ENCODE results near the gene CACNA1C.

The CACNA1C gene

GRCh38 chr12:2629051-2629450 lies 576.3 kb downstream of the CACNA1C start:
- no peak overlapping the region for H3K4me3 ChIP-seq (replicated peaks in 1 of 2; ENCODE audit: low read depth in 2 of 2, low read length in 2 of 2)
- no peak for DNase-seq (ENCODE audit: low read depth in 2 of 2)
- TF ChIP-seq, protein P1, sequence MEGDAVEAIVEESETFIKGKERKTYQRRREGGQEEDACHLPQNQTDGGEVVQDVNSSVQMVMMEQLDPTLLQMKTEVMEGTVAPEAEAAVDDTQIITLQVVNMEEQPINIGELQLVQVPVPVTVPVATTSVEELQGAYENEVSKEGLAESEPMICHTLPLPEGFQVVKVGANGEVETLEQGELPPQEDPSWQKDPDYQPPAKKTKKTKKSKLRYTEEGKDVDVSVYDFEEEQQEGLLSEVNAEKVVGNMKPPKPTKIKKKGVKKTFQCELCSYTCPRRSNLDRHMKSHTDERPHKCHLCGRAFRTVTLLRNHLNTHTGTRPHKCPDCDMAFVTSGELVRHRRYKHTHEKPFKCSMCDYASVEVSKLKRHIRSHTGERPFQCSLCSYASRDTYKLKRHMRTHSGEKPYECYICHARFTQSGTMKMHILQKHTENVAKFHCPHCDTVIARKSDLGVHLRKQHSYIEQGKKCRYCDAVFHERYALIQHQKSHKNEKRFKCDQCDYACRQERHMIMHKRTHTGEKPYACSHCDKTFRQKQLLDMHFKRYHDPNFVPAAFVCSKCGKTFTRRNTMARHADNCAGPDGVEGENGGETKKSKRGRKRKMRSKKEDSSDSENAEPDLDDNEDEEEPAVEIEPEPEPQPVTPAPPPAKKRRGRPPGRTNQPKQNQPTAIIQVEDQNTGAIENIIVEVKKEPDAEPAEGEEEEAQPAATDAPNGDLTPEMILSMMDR (IDR thresholded peaks at IDR 0.05; ENCODE audit: low read depth, low read length), result no peak

DNA sequence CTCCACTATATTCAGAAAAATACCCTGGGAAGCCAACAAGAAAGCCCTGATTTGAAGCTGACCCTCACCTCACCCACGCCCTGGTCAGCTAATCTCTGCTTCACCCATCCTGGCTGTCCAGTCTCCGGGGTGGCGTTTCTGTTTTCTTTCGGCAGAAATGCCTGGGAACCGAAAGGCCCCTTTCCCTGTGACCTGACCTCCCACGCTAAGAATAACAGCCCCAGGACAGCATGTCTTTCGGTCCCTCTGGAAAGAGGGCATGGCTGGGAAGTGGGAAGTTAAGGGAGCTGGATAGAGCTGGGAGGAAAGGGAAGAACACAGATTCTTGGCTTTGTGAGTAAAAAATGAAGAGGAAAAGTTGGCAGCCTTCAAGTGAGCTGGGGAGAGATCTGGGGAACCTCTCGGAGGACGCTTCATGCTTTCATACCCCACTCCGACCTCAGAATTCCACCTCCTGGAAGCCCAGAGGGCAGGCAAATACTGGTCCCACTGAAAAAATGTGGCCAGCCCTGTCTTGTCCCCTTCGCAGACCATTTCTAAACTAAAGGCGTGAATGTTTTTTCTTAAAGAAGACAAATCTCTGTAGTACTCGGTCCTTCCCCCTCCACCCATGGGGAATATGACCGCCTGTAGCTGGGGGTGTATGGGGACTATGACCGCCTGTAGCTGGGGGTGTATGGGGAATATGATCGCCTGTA lies 579.0 kb downstream of the CACNA1C start:
- TF ChIP-seq, protein P1 (IDR thresholded peaks at IDR 0.05; ENCODE audit: low read depth, low read length), result no peak
- no peak overlapping the region for H3K4me3 ChIP-seq (replicated peaks in 1 of 2; ENCODE audit: low read depth in 2 of 2, low read length in 2 of 2)
- DNase-seq (ENCODE audit: low read depth in 2 of 2), result no peak

- TF ChIP-seq, protein P1 (IDR thresholded peaks at IDR 0.05; ENCODE audit: low read depth, low read length), result no peak
- no peak for DNase-seq (ENCODE audit: low read depth in 2 of 2)
- H3K4me3 ChIP-seq (replicated peaks in 1 of 2; ENCODE audit: low read depth in 2 of 2, low read length in 2 of 2), result no peak overlapping the region
Measured at GRCh38 chr12:2633176-2633824, 580.5 kb downstream of the CACNA1C start.

DNA sequence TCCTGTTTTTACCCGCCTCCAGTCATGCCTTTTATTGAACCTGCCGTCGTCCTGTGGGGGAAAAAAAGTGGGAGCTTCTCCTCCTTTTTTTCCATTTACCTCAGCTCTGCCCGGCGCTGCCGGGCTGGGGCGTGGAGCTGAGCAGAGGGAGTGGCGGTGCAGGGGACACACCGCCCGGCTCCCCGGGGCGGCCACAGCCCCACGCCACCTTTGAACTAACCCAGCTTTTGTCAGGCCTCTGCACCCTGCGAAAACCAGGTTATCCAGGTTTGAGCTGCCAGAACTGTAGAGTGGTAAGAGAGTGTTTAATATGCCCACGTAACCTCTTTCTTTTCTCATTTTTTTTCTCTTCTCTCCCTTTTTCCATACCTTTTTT lies 581.0 kb downstream of the CACNA1C start:
- TF ChIP-seq, protein P1 (IDR thresholded peaks at IDR 0.05; ENCODE audit: low read depth, low read length), result no peak
- H3K4me3 ChIP-seq (replicated peaks in 1 of 2; ENCODE audit: low read depth in 2 of 2, low read length in 2 of 2), result no peak overlapping the region
- DNase-seq (ENCODE audit: low read depth in 2 of 2), result no peak

DNA sequence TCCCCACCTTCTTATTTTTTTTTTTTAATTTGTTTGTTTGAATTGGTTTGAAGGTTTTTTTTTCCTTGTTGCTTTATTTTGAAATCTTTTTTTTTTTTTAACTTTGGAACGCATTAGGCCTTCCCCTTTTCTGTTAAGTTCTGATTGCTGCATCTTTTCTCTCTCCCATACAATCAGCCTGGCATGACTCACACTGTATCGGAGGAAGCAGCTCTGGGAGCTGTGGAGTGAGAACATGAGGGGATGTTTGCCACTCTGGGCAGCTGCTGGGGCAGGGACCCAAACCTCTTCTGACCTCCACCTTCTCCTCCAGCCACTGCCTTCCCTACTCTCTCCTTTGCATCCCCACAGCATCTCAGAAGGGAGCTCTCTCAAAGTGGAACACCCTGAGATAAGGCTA lies 581.7 kb downstream of the CACNA1C start:
- TF ChIP-seq, protein P1 (IDR thresholded peaks at IDR 0.05; ENCODE audit: low read depth, low read length), result no peak
- no peak overlapping the region for H3K4me3 ChIP-seq (replicated peaks in 1 of 2; ENCODE audit: low read depth in 2 of 2, low read length in 2 of 2)
- peak in 1 of 2 donors; percentile 3 for DNase-seq (ENCODE audit: low read depth in 2 of 2)

DNA sequence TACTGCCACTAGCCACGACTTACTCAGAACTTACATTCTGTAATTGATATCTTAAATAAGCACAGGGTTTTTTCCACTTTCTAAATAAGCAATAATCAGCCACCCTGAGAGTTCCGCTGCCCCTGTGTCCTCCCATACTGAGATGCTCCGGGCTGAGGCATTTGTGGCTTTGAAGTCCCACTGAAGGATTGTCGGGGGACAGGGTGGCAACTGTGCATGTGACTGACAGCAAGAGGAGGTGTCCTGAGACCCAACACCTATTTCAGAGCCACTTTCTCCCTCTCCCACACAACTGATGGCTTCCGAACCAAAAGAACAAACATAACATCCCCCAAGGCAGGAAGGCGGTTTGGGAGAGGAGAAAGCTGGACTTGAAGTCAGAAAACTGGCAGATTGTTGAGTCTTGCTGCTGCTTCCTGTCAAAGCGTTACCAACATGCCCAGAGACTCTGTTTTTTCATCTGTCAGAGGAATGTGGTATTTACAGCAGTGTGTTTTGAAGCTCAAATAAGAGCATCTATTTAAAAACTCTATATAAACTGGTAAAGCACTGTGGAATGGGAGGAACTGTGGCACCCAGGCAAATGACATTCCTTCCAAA lies 584.1 kb downstream of the CACNA1C start:
- TF ChIP-seq, protein P1 (IDR thresholded peaks at IDR 0.05; ENCODE audit: low read depth, low read length), result no peak
- no peak for DNase-seq (ENCODE audit: low read depth in 2 of 2)
- H3K4me3 ChIP-seq (replicated peaks in 1 of 2; ENCODE audit: low read depth in 2 of 2, low read length in 2 of 2), result no peak overlapping the region
